Astrocyte of the spinal cord (primary cell): ENCODE results near the gene SLC17A8.
"Not testable (repeated sequence)": the region's sequence is repeated elsewhere in the genome, so short reads cannot be mapped to it uniquely, and the experiment has no call there.

Source experiments
- DNase-seq: peaks from one replicate; pipeline ENCODE4 v3.0.0; 2011; ENCODE audit warnings: low read depth, low spot score
- H3K4me3 ChIP-seq: 2 replicates; pipeline ENCODE4 v1.5.1; 2011; ENCODE audit warnings: low read depth, mild to moderate bottlenecking, low read length, moderate library complexity
- CTCF ChIP-seq: IDR thresholded peaks from 2 replicates; pipeline ENCODE4 v1.5.1; 2012; ENCODE audit warnings: low read depth, mild to moderate bottlenecking, low read length, inconsistent platforms
- in situ Hi-C: cut with HindIII; loops from 2 replicates; pipeline ENCODE4 v1.10.0; 2017; ENCODE audit warnings: low sequenced_read_pairs

SLC17A8 gene

GRCh38 chr12:100356644-100357223 lies at the start of gene SLC17A8:
Gene SLC17A8, plus strand, starts transcription at chr12:100357074. Its CDS starts 318 bp downstream, at chr12:100357392.
- in situ Hi-C loops = no loop called here
- H3K4me3 ChIP-seq = no peak within 1 kb of the TSS
- TF ChIP-seq CTCF = no peak
- no peak for DNase-seq

- in situ Hi-C loops, H3K4me3 ChIP-seq, DNase-seq: not testable (repeated sequence)
Measured at GRCh38 chr12:100308138-100308537, 48.7 kb upstream of the SLC17A8 start.

- DNase-seq = no peak
- H3K4me3 ChIP-seq = no peak overlapping the region
- in situ Hi-C loops = no loop called here
- no peak for TF ChIP-seq CTCF
Measured at GRCh38 chr12:100311317-100311716, 45.6 kb upstream of the SLC17A8 start.

- in situ Hi-C loops = no loop called here
- no peak for DNase-seq
- no peak for TF ChIP-seq CTCF
- no peak overlapping the region for H3K4me3 ChIP-seq
Measured at GRCh38 chr12:100317371-100317770, 39.5 kb upstream of the SLC17A8 start.

- H3K4me3 ChIP-seq = no peak overlapping the region
- no peak for DNase-seq
- in situ Hi-C loops = no loop called here
- no peak for TF ChIP-seq CTCF
Measured at GRCh38 chr12:100324498-100324897, 32.4 kb upstream of the SLC17A8 start.

GRCh38 chr12:100326208-100326607 lies 30.7 kb upstream of the SLC17A8 start:
- no peak overlapping the region for H3K4me3 ChIP-seq
- no peak for DNase-seq
- in situ Hi-C loops = no loop called here
- no peak for TF ChIP-seq CTCF

GRCh38 chr12:100329800-100330199 lies 27.1 kb upstream of the SLC17A8 start:
- in situ Hi-C loops = no loop called here
- no peak for TF ChIP-seq CTCF
- DNase-seq = no peak
- no peak overlapping the region for H3K4me3 ChIP-seq
